GM12891 (cell line): ENCODE data around the gene ATP5PO.

ENCODE experiments used
- POLR2A ChIP-seq: IDR thresholded peaks from 2 replicates; pipeline ENCODE4 v1.6.1; 2011; ENCODE audit warnings: low read depth, low read length, control low read depth
- POLR2AphosphoS5 ChIP-seq: IDR thresholded peaks from 2 replicates; pipeline ENCODE4 v1.6.1; 2011; ENCODE audit warnings: low read depth, low read length, control low read depth
- SPI1 ChIP-seq: IDR thresholded peaks from 2 replicates; pipeline ENCODE4 v1.6.1; 2011; ENCODE audit warnings: low read depth, low read length, control low read depth

DNA sequence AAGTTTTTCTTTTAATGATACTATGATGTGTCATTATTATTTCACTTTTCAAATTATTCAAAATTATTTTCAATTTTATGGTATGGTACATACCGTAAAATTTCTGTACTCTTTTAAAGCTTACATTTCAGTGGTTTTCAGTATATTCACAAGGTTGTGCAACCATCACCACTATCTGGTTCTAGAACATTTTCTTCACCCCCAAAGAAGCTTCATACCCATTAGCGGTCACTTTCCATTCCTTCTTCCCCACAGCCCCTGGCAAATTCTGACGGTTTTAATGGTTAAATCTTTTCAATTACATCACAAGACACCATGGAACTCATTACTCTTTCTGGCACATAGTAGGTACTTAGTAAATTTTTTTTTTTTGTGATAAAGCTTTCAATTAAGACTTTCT is 22.8 kb upstream of the ATP5PO start:
- TF ChIP-seq SPI1: no peak
- TF ChIP-seq POLR2A: no peak
- TF ChIP-seq POLR2AphosphoS5: no peak
